ENCODE results near the gene BBX.

Gene BBX

DNA sequence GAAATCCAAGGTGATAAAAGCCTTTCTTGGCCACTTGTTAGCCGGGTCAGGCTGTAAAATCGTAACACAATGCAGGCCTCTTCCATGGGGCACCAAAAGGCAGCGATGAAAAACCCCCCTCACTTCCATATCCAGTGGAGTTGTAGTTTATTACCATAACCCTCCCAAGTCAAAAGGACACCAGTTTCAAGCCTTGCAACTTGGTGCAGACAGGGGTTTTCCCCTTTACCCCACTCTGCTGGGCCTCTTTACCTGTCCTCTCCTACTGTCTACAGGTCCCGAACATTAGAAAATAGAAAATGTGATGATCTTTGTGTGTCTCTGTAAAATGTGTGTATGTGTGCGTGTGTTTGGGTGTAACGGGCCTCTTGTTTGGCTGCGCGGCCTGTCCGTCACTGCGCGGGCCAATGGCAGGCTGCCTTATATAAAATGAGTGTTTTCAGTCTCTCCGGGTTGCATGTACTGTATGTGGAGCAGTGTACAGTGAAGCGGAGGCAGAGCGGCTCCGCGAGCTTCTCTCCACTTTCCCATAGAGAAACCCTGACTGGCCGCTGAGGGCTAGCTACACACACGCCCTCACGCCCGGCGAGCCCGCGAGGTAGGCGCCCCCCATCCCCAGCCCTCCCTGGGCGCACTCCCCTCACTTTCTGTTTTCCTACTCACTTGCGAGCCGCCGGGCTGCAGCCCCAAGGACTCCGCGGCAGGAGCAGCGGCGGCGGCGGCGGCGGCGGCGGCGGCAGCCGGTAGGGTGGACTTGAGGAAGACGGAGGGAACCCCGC lies at the start of gene BBX:
BBX (plus strand) TSS at position 453 of the 779 bp plus-strand sequence. CDS start 187,499 bp downstream, outside the sequence.
- peak; percentile 95 to 97 for DNase-seq (ENCODE audit: low read depth in 2 of 2)

DNA sequence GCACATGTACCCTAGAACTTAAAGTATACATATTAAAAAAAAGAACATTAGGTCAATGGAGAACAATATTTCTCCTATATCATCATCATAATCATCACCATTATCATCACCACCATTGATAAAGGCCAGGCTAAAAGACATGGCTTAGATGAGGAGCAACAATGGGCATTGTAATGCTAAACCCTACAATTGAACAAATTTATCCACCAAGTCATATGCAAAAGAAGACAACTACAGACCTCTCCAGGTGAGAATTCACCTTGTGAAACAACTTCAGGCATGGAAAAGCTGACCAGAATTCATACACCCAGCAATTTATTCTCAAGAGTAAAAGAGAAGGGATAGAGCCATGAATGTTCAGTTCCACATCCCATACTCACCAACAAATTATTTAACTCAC lies 46.3 kb upstream of the BBX start:
- no peak for DNase-seq (ENCODE audit: low read depth in 2 of 2)

DNA sequence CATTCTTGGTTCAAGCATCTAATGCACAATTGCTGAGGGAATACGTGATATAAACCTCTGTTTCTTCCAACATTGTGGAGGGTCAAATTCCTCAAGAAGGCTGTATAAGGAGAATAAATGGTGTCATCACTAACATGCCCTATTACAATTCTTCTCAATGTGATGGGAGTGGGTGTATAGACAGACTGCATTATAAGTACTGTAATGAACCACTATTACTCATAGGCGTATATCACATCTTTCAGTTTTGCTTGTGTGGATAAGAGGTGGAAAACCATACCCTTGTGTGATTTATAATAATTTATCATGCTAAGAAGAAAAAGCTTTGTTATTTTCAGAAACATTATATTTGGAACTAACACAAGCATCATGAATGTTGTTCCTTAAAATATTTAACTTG lies 35.3 kb upstream of the BBX start:
- DNase-seq (ENCODE audit: low read depth in 2 of 2), result no peak

DNA sequence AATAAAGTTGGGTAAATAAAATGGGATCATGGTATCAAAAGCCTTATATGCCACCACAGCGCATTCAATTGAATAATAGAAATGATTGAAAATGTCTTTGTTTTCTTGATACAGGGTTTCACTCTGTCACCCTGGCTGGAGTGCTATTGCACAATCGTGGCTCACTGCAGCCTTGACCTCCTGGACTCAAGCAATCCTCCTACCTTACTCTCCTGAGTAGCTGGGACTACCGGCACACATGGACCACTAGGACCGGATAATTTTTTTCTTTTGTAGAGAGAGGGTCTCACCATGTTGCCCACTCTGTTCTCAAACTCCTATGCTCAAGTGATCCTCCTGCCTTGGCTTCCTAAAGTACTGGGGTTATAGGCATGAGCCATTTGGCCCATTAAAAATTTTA lies 33.8 kb upstream of the BBX start:
- DNase-seq (ENCODE audit: low read depth in 2 of 2), result no peak

DNA sequence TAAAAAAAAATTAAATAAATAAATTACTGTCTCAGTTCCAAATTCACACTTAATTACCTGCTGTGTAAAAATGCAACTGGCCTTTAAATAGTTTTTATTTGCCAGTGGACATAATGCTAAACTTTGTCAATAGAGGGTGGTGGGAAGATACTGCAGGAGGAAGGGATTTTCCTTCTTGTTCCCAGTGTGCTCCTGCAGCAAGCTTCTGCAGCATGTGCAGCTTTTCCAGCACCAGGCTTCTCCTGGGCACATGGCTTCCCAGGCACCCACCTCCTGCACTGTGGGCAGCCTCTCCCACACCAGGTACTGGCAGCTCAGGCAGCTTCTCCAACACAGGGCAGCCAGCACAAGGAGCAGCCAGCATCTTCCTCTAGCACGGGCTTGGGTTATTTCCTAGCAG lies 29.6 kb upstream of the BBX start:
- no peak for DNase-seq (ENCODE audit: low read depth in 2 of 2)

DNA sequence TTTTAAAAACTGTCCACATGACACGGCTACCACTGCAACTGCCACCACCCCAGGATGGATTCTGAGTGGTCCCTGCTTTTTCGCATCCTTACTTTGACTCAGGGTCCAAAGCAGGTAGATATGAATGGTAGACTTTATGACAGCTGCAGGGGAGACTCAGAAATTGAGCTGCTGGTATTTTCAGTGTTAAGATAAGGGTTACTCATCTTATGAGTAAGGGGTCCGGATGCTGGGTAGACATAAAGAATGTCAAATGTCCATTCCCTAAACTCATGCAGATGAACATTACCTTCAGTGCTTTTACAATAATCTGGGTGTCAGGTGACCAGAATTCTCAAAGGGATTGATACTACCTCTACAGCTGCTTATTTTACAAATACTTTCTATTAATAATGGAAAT lies 25.9 kb upstream of the BBX start:
- DNase-seq (ENCODE audit: low read depth in 2 of 2), result no peak

DNA sequence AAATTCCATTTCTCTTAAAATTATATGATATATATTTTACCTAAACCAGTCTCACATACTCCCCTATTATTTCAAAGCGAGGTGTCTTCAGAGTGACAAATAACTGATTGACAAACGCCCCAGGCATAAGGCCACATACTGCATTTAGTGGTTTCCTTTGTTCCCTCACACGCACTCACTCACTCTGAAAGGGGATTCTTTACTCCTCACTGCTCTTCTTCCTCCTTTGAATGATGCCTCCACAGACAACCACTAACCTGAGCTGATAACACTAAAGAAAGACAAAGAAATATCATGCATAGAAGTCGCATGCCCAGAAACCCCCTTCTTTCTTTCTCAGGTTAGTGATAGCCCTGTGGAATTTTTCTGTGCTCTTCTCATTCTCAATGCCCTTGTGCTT lies 24.1 kb upstream of the BBX start:
- no peak for DNase-seq (ENCODE audit: low read depth in 2 of 2)

DNA sequence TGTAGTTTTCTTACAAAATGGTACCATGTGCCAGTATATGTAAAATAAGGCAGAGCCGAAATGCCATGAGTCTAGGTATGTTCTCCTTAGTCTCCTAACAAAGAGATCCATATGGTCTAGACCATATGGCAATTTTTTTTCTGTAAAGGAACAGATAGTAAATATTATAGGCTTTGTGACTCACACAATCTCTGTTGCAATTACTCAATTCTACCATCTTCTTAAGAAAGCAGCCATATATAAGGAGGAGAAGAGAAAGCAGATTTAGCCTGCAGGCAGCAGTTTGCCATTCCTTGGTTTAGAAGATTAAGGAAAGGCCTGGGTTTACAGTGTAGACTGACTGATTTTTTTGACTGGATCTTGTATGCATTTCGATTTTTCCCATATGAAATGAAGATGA lies 16.3 kb upstream of the BBX start:
- DNase-seq (ENCODE audit: low read depth in 2 of 2), result no peak

DNA sequence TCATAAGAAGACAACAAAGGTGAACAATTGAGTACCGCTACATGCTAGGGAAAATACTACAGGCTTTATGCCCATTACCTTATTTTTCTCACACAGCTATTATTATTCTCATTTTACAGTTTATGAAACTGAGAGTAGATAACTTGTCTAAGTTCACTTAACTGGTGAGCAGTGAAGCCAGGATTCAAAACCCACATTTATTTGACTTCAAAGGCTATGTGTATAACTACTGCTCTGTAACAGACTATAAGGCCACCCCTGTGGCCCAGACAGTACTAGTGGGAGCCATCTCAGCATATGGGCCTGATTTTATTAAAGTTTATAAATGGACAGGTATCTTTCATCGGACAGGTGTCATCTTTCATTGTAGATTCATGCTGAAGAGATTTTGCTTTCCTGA lies 14.4 kb upstream of the BBX start:
- no peak for DNase-seq (ENCODE audit: low read depth in 2 of 2)

DNA sequence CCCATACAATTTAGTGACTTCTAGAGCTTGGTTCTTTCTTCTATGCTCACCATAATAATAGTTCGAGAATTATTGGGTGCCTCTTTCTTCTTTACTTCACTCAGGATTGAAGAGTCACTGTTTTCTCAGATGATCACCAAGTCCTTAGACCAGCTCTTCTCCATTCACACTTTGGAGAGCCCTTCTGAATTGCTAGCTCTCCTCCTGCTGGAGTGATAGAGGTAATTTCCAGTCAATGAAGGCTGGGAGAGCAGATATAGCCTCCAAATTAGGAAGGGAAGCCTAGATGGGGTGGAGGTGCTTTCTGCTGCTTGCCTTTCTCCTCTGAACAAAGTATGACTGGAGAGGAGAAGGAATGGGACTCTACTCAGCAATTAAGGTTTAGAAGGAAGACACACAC lies 10.7 kb upstream of the BBX start:
- no peak for DNase-seq (ENCODE audit: low read depth in 2 of 2)

DNA sequence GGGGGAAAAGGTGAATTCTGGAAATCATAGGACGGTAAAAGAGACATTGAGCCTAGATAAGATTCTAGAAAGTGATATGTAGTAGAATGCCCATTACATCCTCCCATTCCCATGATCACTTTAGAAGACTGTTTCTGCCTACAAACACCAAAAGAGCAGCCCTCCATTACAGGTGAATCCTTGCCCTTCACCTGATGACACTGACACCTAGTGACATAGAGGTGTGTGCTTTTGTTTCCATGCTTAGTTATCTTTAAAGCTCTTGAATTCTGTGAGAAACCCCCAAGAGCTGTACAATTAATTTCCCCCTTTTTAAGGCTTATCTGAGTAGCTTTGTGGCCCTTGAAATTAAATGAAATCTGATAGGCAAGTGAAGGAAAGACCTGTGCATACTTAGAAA lies 8.3 kb upstream of the BBX start:
- DNase-seq (ENCODE audit: low read depth in 2 of 2), result no peak

DNA sequence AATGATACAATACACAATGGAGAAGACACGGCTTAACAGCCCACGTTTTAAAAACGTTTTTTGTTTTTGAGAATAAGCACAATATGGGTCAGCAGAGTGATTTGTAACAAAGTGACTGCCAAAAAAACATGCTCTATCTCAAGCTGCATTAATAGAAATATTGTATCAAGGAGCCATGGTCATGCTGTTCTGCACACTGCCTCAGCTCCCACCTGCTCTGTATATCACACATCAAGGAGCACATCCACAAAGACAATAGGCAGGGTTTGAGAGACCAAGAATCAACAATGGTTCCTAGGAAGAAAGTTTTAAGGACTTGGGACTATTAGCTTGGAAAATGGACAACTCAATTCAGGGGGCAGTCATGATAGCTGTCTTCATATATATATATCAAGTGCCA lies 6.3 kb upstream of the BBX start:
- no peak for DNase-seq (ENCODE audit: low read depth in 2 of 2)

DNA sequence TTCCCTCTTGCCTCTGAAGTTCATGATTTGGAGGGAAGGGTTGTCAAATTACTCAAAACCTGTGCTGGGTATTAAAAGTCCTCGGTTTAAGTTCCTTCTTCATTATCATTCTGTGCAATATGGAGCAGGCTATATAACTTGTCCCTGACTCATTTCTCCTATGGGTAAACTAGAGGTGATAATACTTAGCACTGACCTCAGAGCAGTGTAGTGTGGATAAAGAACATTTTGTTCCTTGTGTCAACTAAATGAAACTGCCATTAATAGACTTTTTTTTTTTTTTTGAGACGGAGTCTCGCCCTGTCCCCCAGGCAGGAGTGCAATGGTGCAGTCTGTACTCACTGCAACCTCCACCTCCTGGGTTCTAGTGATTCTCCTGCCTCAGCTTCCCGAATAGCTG lies 2.2 kb upstream of the BBX start:
- no peak for DNase-seq (ENCODE audit: low read depth in 2 of 2)

DNA sequence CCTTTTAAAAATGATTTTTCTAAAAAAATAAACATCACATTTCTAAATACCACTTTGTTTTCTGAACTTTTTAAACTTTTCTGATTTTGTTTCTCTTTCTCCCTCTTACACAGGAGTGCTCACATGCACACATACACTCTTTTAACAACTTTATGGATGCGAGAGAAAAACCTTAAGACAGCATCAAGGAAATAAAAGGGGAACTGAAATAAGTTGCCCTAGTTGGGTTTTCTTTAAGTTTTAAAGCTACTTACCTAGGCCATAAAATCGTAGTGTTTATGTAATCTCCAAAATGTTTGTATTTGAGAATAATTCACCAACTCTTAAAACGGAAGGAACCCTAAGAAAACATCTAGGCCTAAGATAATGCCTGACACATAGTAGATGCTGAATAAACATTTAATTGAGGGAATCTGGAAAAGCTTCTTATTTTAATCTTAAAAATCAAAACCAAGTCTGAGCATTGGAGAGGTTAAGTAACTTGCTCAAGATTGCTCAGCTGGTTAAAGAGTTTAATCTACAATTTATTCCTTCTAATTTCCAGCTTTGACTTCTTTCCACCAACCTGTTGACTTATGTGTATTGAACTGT lies 1.2 kb upstream of the BBX start:
- DNase-seq (ENCODE audit: low read depth in 2 of 2), result no peak

DNA sequence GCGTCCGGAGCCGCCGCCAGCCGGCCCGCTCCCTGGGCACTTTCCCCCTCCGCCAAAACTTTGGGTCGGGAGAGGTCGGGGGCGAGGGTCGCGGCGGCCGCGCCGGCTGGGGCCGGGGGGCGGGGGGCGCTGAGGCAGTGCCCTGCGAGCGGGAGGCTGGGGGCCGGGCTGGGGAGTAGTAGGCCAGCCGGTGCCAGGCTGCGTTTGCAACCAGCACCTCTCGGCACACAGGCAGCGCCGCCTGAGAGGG lies 452 bp downstream of the BBX start:
- DNase-seq (ENCODE audit: low read depth in 2 of 2), result no peak

DNA sequence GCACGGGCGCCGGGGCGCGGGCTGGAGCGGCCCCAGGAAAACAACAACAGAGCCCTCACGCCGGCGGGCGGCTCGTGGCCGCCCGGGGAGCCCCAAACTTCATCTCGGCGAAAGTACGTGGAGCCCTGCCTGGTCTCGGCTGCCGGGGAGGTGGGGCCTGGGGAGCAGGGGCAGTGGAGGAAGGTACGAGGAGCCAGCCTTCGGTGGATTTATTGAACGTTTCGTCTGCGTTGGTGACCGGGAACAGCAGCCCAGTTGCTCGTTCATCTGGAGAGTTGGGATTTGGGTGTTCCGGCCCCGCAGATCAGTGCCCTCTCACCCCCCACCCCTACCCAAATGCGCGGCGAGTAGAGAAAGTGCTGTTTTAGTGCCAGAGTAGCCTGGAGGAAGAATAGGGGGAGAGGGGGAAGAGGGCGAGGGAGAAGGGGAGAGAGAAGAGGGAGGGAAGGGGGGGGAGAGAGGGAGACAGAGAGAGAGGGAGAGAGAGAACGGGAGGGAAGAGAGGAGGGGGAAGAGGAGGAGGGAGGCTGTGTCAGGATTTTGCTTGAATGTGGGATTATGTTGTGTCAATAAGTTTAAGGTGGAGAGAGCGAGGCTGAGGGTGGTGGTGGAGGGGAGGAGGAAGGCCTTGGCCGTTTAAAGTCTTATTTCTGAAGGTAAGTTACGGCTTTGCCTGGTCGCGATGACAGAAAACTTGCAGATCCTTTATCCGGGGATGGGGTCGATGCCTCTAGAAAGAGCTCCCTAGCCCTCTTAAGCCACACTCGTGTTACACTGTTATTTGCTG lies 970 bp downstream of the BBX start:
- no peak for DNase-seq (ENCODE audit: low read depth in 2 of 2)

DNA sequence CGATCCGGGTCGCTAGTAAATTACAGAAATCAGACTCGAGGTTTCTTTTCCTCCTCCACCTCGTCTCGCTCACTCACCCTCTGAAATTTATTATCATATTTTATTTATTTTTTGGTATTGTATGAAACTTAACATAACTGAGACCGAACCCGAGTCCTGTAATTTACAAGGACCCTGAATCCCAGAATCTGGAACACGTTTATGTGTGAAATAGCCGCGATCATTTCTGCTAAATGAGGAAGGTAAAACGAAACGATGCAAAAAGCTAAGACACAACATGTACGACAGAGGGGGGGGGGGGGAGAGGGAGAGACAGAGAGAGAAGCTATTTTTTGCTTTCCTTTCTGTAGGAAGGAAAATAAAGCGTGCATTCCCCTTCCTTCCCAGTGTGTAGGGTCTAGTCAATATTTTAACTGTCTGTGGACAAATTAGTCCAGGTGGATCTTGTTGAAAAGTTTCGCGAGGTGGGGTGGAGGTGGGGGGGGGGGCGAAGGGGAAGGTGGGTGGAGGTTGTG lies 1.6 kb downstream of the BBX start:
- DNase-seq (ENCODE audit: low read depth in 2 of 2), result no peak

DNA sequence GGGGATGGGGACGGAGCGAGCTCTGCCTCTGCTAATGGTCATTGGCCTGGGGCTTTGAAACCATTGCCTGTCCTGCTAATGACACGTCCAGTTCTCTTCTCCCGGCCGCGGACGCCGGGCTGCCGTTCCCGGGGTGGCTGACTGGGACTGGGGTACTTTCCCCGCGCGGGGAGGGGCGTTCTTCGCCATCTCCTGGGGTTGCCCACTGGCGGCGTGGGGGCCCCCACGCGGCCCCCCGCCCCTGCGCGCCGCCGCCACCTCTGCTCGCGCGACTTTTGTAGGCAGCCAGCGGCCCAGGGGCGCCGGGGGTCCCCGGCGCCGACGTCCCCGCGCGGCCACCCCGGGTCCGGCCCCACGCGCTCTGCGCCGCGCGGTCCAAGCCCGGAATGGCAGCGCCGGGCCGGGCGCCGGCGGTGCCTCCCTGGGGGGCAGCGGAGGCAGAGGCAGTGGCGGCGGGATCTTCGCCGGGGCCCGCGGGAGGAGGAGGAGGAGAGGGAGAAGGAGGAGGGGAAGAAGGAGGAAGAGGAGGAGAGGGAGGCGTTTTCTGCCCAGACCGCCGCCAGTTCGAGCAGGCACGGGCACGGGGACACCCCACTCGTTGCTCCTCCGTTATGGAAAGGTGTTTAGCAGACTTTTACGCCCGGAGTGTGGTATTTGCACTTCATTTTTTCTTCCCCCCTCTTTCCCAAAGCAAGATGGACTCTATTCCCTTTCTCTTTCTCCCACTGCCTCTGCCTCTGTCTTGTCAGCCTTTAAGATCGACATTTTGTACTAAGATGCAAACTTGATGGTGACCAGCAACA lies 2.3 kb downstream of the BBX start:
- DNase-seq (ENCODE audit: low read depth in 2 of 2), result no peak

DNA sequence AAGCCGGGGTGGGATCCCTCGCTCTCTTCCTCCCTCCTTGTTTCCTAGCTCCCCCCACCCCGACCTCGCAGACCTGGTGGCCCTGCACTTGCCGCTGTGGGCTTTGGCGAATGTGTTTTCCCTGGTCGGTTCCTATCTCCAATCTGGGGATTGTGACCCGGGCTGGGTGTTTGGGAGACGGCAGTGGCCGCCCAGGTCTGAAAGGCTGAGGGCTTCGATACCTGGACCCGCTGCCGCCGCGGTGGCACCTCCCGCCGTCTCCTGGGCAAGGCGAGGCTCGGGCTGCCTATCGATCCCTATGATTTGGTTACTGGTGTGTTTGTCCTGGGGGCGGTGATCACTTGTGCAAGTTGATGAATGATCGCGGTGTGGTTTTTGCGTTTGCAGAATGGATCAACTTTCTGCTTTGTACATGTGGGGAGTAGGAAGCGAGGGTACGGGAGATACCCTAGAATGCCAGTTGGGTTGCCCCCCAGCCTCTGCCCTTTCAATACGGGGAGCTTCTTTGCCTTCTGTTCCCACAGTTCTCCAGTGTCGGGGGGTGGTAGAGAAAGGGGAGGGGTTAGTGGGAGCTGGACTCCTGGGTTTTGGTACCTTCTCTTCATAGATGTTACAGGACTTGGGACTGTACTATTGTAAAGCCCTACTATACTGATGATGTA lies 3.0 kb downstream of the BBX start:
- no peak for DNase-seq (ENCODE audit: low read depth in 2 of 2)

DNA sequence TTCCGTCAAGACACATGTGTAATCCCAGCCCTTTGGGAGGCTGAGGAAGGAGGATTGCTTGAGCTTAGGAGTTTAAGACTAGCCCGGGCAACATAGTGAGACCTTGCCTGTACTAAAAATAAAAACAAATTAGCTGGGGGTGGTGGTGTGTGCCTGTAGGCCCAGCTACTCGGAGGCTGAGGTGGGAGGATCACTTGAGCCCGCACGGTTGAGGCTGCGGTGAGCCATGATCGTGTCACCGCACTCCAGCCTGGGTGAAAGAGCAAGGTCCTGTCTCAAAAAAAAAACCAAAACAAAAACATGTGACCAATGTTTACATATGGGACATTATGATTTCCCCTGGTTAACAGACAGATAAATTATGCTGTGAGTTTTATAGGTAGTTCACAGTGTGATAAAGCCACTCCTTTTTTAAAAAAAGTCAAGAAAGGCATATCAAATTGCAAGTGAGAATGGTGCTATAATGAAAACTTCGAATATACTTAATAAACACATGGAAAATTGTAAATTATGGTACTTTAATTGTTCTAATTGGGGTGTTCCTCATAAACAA lies 9.2 kb downstream of the BBX start:
- DNase-seq (ENCODE audit: low read depth in 2 of 2), result no peak

DNA sequence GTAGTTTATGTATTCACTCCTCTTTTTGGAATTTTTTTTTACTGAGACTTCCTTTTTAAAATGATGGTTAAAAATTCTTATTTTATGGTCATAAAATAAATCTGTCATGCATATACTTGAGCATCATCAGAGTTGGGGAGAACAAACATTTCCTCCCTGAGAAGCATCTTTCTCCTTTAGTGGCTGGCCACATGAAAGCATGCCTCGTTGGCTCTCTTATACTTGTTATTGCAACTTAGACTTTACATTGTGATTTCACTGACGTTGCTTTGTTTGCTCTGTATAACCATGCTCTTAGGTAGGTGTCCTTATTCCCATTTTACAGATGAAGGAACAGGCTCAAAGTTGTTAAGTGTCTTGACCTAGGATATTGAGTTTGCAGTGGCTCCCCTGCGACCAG lies 18.1 kb downstream of the BBX start:
- DNase-seq (ENCODE audit: low read depth in 2 of 2), result no peak
